DMS53 treated with DMSO at 0.1 percent for 48 hours (cell line): ENCODE results near the gene CD151.

ENCODE experiments used
- DNase-seq: peaks from one replicate; lab custom pipeline; 2025; ENCODE audit not compliant: unreplicated experiment; lab: John Stamatoyannopoulos, UW

The CD151 gene

DNA sequence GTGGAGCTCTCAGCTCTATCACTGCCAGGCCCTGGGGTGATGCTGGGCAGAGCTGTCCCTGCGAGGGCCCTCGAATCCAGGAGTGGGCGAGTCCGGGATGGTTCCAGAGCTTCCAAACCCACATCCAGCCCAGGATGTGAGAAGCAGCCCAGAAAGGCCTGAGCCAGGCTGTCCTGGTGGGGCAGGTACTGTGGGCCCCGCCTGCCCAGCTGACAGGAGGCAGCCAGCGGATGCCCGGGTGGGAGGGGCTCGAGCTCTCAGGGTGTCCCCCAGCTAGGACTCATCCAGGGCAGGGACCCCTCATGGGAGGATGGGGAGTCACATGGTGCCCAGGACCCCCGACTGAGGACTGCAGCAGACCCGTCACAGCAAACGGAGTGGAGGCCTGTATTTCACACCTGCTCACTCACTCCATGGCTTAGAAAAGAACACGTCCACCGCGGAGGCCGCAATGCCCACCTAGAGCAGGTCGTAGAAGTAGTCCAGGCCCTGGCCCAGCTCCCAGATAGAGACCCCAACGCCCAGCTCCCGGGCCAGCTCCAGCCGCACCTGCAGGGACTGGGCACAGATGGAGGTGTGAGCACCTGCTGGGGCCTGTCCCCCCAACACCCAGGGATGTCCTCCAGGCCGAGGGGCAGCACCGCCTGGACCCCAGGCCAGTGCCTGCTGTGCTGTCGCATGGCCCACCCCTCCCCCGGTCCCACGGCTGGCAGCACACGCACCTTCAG lies 36.8 kb downstream of the CD151 start:
- DNase-seq = no peak

GRCh38 chr11:870127-870413 lies 37.3 kb downstream of the CD151 start:
- no peak for DNase-seq

GRCh38 chr11:870418-870817 lies 37.7 kb downstream of the CD151 start:
- DNase-seq = no peak

GRCh38 chr11:871472-871871 lies 38.7 kb downstream of the CD151 start:
- no peak for DNase-seq

- DNase-seq = no peak
Measured at GRCh38 chr11:872799-873198, 40.0 kb downstream of the CD151 start.

GRCh38 chr11:873706-874105 lies 41.0 kb downstream of the CD151 start:
- no peak for DNase-seq

GRCh38 chr11:875203-875602 lies 42.5 kb downstream of the CD151 start:
- no peak for DNase-seq

DNA sequence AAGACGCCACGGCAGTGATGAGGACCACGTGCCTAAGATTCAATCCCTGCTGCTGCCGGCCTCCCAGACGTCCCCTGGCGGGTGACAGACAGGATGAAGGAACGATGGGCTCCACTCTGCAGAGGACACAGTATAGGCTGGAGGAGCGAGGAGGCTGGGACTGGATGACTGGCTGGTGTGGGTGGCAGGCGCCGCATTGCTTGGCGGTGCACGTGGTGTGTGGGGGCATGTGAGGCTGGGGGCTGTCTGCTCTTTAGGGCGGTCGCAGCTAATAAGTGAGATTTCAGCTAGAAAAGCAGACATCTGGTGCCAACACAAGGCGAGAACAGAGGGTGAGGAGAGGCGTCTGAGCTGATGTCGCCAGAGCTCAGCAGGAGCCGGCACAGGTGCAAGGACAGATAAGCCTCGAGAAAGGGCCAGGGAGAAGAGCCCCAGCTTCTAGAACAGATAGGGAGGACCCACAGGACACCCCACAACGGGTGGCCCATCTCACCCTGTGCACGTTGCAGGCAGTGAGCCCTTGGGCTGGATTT lies 43.1 kb downstream of the CD151 start:
- DNase-seq = no peak

GRCh38 chr11:876545-876944 lies 43.8 kb downstream of the CD151 start:
- no peak for DNase-seq

DNA sequence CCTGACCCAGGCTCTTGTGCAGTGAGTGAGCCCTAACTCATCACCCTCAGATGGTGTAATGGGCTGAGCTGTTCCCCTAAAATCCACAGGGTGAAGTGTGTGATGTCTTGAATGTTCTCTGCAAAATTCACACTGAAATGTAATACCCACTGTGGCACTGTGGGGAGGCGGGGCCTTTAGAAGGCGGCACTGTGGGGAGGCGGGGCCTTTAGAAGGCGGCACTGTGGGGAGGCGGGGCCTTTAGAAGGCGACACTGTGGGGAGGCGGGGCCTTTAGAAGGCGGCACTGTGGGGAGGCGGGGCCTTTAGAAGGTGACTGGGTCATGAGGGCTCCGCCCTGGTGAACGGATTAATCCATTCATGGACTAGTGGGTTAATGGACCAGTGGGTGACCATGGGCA lies 44.8 kb downstream of the CD151 start:
- DNase-seq = no peak

- DNase-seq = no peak
Measured at GRCh38 chr11:880447-880846, 47.7 kb downstream of the CD151 start.

GRCh38 chr11:882596-882995 lies 49.8 kb downstream of the CD151 start:
- no peak for DNase-seq

- no peak for DNase-seq
Measured at GRCh38 chr11:883527-883926, 50.8 kb downstream of the CD151 start.

DNA sequence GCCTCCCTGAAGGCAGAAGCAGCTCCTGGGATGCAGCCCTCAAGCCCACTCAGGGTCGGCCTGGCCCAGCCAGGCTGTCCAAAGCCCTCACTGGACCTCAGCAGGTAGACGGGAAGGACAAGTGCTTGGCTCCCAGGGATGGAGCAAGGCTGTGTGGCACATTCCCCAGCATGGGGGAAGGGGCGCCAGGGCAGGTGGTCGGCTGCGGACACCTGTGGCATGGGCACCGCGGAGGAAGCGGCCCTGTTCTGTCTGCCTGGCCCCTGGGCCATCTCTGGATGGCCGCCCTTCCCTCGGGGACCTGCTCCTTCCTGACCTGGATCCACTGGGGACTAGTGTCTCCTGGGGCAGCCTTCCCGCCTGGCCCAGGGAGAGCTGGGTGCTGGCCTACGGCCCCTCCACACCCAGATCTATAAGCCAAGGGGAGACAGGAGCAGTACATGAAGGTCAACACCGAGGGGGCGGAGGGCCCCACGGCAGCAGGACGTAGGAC lies 51.9 kb downstream of the CD151 start:
- DNase-seq = no peak

- no peak for DNase-seq
Measured at GRCh38 chr11:886568-886967, 53.8 kb downstream of the CD151 start.

- DNase-seq = no peak
Measured at GRCh38 chr11:887589-887988, 54.8 kb downstream of the CD151 start.
